Astrocyte of the cerebellum (primary cell): ENCODE data around the gene CTU1.

Experiments
- DNase-seq: peaks from one replicate; pipeline ENCODE4 v3.0.0-alpha.2; 2011; ENCODE audit warnings: low read depth
- H3K4me3 ChIP-seq: 2 replicates; pipeline ENCODE4 v1.5.1; 2011; ENCODE audit warnings: mild to moderate bottlenecking, low read depth, low read length, moderate library complexity
- CTCF ChIP-seq: IDR thresholded peaks from 2 replicates; pipeline ENCODE4 v1.5.1; 2012; ENCODE audit warnings: low read length, low read depth, moderate library complexity, mild to moderate bottlenecking; ENCODE audit errors: missing control alignments
- in situ Hi-C: cut with HindIII; loops from 2 replicates; pipeline ENCODE4 v1.10.0; 2017; ENCODE audit warnings: low sequenced_read_pairs

Gene CTU1

GRCh38 chr19:51082611-51083010, 25.6 kb downstream of the CTU1 start, which contains the start of gene KLK14:
TSS of gene KLK14 (minus strand) at chr19:51082887. CDS start at chr19:51082614, 273 bp downstream.
- no peak for TF ChIP-seq CTCF
- in situ Hi-C loops: no loop called here
- DNase-seq: no peak

GRCh38 chr19:51081476-51081875, 26.7 kb downstream of the CTU1 start:
- no peak overlapping the region for H3K4me3 ChIP-seq
- in situ Hi-C loops: no loop called here
- TF ChIP-seq CTCF: no peak
- DNase-seq: no peak

More at GRCh38 chr19:51082611-51083010, 25.6 kb downstream of the CTU1 start, which contains the start of gene KLK14:
- H3K4me3 ChIP-seq: no peak within 1 kb of the TSS

- no peak overlapping the region for H3K4me3 ChIP-seq
- DNase-seq: no peak
- in situ Hi-C loops: no loop called here
- no peak for TF ChIP-seq CTCF
Observed at GRCh38 chr19:51079481-51080110, 28.6 kb downstream of the CTU1 start.

- in situ Hi-C loops: no loop called here
- H3K4me3 ChIP-seq: no peak overlapping the region
- no peak for TF ChIP-seq CTCF
- no peak for DNase-seq
Observed at GRCh38 chr19:51078731-51079130, 29.5 kb downstream of the CTU1 start.

DNA sequence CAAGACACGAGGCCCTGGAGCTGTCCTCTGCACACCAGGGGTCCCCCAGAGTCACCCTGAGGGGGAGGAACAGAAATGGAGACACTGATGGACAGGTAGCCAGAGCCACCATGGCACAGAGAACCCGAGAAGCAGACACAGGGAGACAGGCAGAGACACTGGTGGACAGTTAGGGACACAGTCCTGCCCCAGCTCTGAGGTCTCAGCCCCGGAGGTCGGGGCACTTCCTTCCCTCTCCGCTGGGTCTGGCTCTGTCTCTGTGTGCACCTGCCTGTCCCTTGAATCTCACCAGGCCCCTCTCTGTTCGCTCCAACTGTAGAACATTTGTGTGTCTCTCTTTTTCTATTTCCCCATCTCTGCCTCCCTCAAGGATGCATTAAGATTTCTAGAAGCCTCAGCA, 30.1 kb downstream of the CTU1 start:
- DNase-seq: no peak
- in situ Hi-C loops: no loop called here
- no peak overlapping the region for H3K4me3 ChIP-seq
- TF ChIP-seq CTCF: no peak

DNA sequence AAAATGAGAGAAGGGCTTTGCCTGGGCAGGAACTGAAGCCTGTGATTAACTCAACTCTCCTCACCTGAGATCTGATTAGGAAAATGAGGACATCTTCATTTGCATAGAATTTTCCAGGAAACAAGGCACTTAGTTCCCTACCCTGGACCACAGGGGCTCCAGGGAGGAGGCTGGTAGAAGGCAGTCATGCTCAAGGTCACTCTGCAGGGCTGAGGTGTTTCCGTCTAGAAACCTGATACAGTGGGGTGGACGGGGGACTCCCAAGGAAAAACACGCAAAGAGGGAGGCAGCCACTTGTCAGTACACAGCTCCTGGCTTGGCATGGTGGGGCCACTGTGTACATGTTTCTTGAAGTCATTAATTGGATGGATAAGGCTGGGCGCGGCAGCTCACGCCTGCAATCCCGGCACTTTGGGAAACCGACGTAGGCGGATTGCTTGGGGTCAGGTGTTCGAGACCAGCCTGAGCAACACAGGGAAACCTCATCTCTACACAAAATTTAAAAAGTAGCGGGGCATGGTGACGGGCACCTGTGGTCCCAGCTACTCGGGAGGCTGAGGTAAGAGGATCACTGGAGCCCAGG, 31.5 kb downstream of the CTU1 start:
- no peak for TF ChIP-seq CTCF
- DNase-seq: no peak
- H3K4me3 ChIP-seq: no peak overlapping the region
- in situ Hi-C loops: no loop called here

DNA sequence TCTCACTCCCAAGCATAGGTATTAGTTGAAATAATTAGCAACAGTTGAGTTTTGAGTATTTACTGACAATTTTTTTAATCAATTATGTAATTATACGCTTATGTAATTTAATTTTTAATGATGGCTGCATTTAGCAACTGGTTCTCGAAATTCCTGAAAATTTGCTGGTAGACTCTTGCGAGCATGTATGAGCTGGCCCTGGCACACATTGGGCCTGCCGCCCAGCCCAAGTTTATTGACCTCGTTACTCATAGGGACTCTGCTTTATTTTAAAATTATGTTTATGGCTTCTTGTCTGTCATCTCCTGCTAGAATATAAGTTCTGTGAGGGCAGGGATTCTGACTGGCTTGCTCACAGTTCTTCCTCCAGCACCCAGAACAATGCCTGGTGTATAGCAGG, 32.2 kb downstream of the CTU1 start:
- DNase-seq: no peak
- no peak overlapping the region for H3K4me3 ChIP-seq
- in situ Hi-C loops: no loop called here
- TF ChIP-seq CTCF: no peak
